HG03135 (cell line): ENCODE results near the gene TMEM218.
"Not testable (repeated sequence)": the region's sequence is repeated elsewhere in the genome, so short reads cannot be mapped to it uniquely, and the experiment has no call there.

Source experiments
- ATAC-seq: cut with Tn5 transposase; IDR thresholded peaks from one replicate; pipeline ENCODE4 v1.9.1; 2021; ENCODE audit warnings: mild to moderate bottlenecking, moderate library complexity; ENCODE audit not compliant: unreplicated experiment

The TMEM218 gene

DNA sequence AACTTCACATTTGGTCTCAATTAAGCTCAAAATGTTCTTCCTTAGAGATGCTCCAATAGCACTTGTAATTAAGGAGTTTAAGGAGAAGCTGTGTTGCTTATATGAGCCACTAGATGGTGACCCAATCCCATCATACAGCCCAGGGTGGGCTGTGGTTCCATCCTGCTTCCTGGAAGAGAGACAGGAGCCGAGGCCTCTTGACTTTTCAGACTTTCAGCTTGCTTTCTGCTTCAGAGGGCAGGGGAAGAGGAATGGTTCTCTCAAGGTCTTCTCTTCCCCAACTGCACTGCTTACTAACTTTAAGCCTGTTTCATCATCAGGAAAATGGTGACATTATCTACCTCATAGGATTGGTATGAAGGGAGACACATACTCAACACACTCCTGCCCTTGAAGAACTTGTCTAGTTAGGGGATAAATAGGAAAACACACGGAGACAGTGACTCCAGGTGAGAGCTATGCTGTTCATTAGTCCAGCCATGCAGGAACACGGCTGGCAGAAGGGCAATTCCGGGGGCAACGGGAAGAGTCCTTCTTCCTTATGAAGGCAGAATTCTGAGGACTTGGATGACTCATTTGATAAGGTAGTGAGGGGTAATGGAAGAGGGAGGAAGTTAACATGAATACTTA is 20.1 kb downstream of the TMEM218 start:
- ATAC-seq = no peak

DNA sequence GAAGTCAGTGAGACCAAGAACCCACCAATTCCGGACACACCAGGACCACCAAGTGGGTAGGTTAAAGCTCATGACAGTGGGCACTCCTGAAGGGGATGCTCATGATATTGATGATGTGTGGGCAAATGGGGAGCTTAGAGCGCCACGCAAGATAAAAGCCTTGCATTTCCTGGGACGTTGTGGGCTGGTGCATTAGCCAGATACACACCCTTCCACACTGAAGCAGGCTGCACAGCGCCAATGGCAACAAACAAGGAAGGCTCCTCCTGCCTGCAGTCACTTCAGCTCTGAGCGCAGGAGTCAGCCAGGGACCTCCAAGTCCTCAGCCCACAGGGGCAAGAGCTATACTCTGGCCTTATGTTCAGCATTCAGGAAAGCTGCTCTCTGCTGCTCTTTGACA is 20.6 kb downstream of the TMEM218 start:
- no peak for ATAC-seq

DNA sequence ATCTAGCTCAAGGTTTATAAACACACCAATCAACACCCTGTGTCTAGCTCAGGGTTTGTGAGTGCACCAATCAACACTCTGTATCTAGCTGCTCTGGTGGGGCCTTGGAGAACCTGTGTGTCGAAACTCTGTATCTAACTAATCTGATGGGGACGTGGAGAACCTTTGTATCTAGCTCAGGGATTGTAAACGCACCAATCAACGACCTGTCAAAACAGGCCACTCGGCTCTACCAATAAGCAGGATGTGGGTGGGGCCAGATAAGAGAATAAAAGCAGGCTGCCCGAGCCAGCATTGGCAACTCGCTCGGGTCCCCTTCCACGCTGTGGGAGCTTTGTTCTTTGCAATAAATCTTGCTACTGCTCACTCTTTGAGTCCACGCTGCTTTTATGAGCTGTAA is 21.3 kb downstream of the TMEM218 start:
- not testable (repeated sequence) for ATAC-seq

DNA sequence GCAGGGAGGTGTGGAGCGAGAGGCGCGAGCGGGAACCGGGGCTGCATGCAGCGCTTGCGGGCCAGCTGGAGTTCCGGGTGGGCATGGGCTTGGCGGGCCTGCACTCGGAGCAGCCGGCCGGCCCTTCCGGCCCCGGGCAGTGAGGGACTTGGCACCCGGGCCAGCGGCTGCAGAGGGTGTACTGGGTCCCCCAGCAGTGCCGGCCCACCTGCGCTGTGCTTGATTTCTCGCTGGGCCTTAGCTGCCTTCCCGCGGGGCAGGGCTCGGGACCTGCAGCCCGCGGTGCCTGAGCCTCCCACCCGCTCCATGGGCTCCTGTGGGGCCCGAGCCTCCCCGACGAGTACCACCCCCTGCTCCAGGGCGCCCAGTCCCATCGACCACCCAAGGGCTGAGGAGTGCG is 21.9 kb downstream of the TMEM218 start:
- ATAC-seq = not testable (repeated sequence)

DNA sequence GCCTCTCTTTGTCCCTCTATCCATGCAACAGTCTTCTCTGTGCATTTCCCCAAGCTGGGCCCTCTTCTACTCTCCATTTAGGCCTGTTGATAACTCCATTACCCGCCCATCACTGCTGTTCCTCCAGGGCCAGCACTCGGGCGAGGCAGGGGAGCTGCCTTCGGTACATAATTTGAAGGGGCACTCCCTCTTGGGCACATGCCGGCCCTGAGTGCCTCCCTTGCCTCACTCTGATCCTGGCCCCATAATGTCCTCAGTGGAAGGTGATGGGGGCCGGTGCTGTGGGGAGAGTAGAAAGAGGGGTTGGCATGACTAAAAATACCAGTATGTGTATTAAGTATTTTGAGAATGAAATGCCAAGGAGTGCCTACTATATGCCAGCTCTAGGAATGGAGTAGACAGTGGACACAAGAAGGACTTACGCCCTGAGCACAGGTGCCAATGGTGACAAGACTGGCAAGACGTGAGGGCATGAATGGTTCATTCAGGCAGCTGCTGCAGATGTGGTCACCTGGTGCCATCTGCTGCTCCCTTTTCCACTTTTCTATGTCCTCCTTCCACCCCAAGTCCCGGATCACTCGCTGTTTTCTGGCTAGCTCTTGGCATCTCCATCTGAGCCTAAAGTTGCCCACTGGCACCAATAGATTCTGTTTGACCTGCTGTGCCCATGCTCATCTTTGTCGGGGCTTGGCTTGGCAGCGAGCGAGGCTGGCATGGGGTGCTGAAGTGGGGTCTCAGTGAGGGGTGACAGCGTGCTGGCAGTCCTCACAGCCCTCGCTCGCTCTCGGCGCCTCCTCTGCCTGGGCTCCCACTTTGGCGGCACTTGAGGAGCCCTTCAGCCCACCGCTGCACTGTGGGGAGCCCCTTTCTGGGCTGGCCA is 22.6 kb downstream of the TMEM218 start:
- ATAC-seq = no peak

DNA sequence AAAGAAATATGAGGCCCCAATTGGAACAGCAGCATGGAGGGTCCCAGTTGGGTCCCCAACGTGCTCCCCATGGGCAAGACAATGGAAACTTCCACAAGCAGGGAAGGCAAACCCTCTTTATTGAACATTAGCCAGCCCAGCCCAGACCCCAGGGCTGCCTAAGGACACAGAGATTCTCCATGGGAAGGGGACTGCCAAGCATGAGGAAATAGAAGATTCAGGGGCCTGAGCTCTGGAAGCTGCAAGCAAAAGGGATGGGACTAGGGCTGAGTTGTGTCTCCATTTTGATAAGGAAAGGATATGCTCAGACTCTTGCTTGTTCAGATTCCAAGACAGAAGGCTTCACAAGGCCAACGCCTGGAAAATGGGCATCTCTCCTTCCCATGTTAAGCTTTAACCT is 23.3 kb downstream of the TMEM218 start:
- no peak for ATAC-seq

DNA sequence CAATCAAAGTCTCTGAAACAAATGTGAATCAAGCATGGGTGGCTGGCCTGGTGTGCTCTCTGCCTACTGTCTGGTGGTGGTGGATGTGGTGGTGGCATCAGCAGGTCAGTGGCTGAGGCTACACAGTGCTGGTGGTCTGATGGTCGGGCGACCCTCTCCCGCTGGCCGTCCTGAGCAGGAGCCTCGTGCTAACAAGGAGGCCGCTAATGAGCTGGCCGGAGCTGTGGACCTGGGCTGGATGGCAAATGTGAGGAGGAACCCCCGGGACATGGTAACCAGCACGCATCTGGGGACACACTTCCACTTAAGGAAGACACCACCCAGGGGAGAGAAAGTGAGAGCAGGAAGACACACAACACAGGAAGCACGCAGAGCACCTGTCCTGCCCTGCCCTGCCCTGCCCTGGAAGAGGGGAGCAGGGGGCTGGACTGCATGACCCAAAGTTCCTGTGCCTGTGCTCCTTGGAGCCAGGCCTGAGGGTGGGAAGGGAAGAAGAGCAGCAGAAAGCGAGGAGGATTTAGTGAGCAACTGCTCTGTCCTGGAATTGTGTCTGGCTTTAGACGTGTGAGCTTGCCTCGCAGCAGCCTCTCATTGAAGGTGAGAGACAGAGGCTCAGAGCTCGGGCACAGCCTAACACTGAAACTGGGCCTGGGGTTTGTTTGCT is 24.7 kb downstream of the TMEM218 start:
- ATAC-seq = no peak

DNA sequence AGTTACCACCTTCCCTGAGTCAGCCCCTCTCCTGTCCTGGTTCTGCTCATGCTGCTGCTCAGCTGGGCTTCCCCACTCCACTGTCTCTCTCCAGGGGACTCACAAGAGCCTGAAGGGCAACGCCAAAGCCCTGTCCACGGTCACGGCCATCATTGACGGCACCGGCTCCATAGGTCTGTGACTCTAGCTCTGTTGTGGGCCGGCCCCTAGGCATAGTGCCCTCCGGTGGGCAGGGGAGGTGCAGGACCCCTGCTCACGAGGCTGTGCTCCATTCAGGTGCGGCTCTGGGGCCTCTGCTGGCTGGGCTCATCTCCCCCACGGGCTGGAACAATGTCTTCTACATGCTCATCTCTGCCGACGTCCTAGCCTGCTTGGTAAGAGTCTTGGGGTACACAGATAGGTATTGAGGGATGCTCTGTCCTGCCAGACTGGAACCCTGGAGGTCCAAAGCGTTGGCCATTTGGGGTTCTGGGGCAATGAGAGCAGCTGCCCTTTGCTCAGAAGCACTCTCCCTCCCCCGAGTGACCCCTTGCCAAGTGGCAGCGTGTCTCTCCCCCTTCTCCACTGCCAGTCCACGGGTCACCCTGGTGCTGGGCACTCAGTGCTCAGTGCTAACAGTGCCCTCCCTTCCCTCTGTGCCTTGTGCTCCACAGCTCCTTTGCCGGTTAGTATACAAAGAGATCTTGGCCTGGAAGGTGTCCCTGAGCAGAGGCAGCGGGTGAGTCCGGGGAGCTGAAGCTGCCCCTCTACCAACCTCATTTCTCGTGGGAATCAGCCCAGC is 25.9 kb downstream of the TMEM218 start:
- no peak for ATAC-seq

DNA sequence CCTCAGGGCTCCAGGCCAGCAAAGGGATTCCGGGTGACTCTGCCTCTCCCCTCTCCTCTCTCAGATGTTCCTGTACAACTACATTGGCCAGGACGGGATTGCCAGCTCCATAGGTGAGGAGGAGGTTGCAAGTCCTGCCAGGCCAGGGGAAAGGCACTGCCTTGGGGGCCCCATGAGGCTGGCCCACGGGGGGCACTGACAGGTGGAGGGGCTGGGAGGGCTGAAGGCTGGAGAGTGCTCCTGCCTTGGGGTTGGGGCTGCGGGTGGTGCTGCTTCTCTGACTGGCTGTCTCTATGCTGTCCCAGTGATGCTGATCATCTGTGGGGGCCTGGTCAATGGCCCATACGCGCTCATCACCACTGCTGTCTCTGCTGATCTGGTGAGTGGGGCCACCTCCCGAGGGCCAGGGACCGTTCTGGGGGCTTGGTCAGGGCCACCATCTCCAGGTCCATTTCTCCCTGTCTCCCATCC is 26.6 kb downstream of the TMEM218 start:
- ATAC-seq = no peak

DNA sequence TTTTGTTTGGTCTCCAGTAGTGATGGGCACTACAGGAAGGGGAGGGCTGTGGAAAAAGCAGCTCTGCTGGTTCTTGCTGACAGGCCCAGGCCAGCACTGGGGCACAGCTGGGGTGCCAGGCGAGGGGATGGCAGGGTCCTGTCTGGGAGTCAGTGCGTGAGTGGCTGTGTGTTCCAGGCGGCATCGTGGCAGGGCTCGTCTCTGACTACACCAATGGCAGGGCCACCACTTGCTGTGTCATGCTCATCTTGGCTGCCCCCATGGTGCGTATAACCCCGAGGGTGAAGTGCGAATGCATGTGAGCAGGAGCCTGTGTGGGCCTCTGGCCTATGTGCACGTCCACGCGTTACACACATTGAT is 27.4 kb downstream of the TMEM218 start:
- no peak for ATAC-seq

DNA sequence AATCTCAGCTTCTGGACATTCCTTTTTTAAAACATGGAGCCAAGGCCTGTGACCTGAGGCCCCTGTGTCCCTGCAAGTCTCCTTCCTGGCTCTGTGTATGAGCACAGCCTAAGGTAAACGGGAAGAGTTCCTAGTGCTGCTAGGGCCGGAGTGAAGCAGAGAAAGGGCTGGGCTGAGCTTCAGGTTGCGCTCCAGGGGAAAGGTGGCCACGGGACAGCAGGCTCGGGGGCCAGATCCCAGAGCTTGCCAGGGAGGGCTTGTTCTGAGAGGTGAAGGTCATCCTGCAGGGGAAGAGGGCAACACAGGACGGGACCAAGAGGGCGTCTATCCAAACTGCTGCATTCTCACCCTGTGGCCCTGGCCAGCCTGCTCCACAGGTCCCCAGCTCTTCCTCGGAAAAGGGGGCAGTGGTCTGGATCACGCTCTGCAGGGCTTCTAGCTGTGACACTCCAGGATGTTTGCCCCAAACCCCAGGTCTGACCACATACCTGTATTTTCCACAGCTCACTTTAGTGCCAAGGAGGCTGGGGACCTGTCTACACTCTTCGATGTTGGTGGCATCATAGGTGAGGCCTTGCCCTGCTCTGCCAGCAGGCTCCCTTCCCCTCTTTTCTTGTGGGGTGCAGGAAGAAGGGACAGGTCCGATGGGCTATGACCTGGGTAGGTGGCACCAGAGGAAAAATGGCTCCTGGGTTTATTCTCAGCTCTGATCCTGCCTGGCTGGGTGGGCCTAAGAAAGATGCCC is 27.9 kb downstream of the TMEM218 start:
- no peak for ATAC-seq

DNA sequence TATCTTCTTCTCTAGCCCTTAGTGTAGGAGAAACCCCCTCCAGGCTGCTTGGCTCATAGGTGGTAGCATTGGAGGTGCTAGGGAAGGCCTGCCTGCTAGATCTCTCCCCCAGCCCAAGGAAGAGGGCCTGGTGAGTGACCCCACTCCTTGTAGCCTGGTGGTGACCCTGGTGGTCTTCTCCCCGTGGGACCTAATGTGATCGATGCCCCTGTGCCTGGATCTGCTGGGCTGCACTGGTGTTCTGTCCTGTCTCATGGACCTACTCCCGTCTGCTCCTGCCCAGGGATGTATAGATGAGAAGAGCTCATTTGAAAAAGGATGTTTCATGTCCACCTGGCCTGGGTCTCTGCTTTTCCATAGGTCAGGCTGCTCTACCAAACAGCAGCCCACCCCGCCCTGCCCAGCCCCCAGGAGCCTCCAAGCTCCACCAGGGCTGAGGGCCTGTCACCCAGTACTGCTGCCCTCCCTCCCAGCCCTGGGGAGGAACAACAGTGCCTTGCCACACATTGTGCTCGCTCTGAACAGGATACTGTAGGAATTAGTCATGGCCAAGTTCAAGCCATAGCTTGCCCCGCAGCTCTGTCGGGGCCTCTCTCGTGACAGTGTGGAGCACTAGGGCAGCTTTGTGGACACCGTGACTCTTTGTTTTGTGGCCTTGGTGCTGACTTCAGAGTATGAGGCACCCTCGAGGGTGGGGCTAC is 28.7 kb downstream of the TMEM218 start:
- no peak for ATAC-seq

DNA sequence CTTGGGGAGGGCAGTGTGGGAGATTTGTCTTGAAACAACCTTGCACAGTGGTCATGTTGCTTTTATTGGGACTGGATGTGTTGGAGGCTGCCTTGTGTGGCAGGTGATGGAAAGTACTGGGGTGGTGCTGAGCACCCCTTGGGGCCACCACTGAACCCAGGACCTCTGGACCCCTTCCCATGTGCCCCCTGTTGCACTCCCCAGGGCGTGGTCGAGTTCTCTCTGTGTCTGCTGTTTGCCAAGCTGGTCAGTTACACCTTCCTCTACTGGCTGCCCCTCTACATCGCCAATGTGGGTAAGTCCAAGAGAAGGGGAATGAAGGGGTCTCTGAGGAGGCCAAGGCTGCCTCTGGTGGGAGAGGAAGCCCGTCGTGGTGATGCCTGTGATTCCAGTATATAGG is 29.4 kb downstream of the TMEM218 start:
- no peak for ATAC-seq

DNA sequence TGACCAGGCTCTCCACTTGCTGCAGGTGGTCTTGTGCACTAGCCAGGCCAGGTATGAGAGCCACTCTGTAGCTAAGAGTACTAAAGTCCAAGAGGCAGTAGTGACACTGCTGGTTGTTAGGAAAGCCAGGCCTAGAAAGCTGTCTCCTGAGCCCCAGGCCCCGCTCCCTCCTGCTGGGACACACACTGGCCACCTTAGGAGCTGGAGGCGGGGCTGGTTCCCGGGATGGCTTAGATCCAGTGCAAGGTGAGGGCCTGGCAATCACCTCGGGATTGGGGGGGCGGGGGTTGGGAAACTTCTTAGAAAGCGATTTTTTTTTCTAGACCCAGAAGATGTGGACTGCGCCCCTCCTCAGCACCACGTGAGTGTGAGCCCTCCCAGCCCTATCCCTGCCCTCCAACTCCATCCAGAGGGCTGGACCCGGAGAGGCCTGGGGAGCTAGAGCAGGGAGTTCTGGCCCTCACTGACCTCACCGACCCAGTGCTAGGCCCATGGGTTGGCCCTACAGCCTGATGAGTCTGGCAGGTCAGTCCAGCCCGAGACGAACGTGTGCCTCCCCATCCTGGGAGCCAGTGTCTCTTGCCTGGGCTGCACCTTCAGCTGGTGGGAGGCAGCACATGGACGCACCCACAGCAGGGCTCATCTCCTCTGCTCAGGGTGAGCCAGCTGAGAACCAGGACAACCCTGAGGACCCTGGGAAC is 30.2 kb downstream of the TMEM218 start:
- ATAC-seq = no peak

DNA sequence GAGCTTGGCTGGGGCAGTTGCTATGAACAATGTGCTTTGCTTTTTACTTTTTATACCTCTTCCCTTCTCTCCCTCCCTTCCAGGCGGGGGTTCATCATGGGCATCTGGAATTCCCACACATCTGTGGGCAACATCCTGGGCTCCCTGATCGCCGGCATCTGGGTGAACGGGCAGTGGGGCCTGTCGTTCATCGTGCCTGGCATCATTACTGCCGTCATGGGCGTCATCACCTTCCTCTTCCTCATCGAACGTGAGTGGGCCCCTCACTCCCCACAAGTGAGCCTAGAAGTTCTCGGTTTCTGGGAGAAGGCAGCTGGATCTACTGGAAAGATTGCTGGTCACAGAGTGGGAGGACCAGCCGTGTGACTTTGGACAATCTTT is 30.9 kb downstream of the TMEM218 start:
- no peak for ATAC-seq

DNA sequence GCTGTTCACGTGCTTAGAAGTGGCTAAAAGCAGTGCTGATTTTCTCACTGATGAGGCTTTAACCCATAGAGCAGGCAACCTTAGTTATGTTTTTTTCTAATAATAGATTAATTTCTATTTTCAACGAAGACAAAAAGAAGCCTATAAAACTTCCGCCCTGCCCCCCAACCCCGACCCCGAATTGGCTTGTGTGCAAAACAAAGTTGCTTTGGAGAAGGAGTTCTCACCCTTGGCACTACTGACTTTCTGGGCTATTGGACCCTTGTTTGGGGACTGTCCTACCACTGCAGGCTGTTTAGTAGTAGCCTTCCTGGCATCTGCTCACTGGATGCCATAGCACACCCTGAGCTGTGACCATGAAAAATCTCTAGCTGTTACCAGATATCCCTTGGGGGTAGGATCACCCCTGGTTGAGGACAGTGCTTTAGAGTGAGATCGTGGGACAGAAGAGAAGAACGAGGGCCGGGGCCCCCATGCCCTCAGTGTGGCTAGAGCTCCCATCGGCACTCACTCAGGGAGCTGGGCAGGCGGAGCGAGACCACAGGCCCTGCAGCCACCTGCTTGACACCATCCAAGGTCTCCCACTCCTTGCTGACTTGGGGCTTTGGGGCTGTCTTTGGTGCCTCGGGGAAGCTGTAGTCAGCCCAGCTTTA is 31.4 kb downstream of the TMEM218 start:
- no peak for ATAC-seq

DNA sequence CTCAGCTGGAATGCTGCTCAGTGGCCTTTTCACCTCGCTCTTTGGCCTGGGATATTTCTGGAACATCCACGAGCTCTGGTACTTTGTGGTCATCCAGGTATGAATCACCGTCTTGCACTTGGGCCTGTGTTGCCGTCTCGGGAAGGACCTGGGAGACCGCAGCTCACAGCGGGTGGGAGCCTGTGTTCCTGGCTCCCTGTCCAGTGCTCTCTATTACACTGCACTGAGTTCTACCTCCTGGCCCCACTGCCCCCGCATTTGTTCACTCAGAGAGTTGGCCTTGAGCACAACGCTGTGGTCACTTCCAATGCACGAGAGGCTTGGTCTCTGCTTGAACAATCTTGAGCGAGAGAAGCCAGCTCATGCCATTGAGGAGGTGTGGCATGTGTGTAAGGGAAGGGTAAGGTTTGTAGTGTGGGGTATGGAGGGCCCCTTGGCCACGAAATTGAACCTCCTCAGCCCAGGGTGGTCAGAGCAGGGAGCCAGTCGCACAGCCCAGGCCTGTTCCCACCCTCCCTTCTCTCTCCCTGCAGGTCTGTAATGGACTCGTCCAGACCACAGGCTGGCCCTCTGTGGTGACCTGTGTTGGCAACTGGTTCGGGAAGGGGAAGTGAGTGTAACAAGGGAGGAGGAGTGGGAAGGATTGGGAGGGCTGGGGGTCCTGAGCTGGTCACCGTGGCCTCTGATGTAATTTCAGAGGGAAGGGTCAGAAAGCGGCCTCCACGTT is 32.1 kb downstream of the TMEM218 start:
- ATAC-seq = no peak

DNA sequence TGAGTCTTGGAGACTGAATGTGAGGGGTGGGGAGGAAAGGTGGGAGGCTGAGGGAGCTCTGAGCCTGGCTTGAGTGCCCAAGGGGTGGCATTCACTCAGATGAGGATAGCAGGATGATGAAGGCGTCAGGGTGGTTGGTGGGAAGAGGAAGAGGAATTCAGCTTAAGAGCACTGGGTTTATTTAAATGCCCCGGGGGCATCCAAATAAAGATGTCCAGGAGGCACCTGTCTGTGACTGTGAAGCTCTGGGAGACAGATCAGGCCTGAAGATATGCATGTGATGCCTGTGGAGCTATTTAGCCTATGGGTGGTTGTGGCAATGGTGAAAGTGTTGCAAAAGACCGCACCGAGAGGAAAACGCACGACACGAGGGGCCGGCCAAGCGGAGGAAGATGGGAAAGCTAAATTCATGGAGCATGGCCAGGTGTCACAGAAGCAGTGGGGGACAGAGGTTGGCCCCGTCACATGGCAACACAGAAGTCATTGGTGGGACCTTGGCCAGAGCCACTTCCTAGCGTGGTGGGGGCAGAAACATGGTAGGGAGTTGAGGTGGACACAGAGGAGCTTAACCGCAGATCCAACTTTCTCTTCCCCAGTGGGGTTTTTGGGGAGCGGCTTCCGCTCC is 32.8 kb downstream of the TMEM218 start:
- ATAC-seq = no peak
